PC-9 (cell line): ENCODE results near the gene FOXG1. TPM values are rescaled to one million over a fixed set of nuclear protein-coding genes. Genes with fewer than 3 reads are reported as not detected.
A peak's percentile ranks its signal among the peaks of the same experiment; 100 is the strongest.

Experiments used
- BruUV-seq: library from RNA; stranded (reverse); fragments of 400-500 nt; replicated peaks from 2 replicates; lab custom pipeline; 2021; lab: Mats Ljungman, UMichigan
- CTCF ChIA-PET: fragments of 300-600 bp; sonication (Branson Sonifier 250); formaldehyde crosslinking; loops from one replicate; lab custom pipeline; 2022; ENCODE audit warnings: antibody characterized with exemption; lab: Charles Lee
- POLR2A ChIA-PET: fragments of 300-600 bp; sonication (Branson Sonifier 250); formaldehyde crosslinking; loops from one replicate; lab custom pipeline; 2022; ENCODE audit warnings: antibody characterized with exemption; ENCODE audit not compliant: unreplicated experiment; lab: Charles Lee
- DNase-seq, 2 experiments: peaks; one replicate each; pipeline versions ENCODE4 v3.0.0 to v3.0.0-alpha.2; 2015 to 2022; ENCODE audit warnings: mixed read lengths in 1 of 2
- H2AFZ ChIP-seq: fragments of 200-600 bp; sonication (generic); 2 replicates; pipeline ENCODE4 v1.8.1; 2017; ENCODE audit warnings: antibody characterized with exemption
- H3F3A ChIP-seq: fragments of 200-600 bp; sonication (generic); 2 replicates; pipeline ENCODE4 v1.8.1; 2017; ENCODE audit warnings: antibody characterized with exemption, mild to moderate bottlenecking, low read depth; ENCODE audit not compliant: insufficient read depth
- H3K27ac ChIP-seq: fragments of 200-600 bp; sonication (generic); 2 replicates; pipeline ENCODE4 v1.6.1; 2016; ENCODE audit warnings: mixed run types
- H3K27me3 ChIP-seq: fragments of 200-600 bp; sonication (generic); 2 replicates; pipeline ENCODE4 v1.6.1; 2016; ENCODE audit warnings: low read depth, mixed run types; ENCODE audit not compliant: insufficient read depth
- H3K36me3 ChIP-seq: fragments of 200-600 bp; sonication (generic); 2 replicates; pipeline ENCODE4 v1.6.1; 2016; ENCODE audit warnings: low read depth, mixed run types
- H3K4me1 ChIP-seq: fragments of 200-600 bp; sonication (generic); replicated peaks from 2 replicates; pipeline ENCODE4 v1.6.1; 2016; ENCODE audit warnings: mixed run types; ENCODE audit not compliant: insufficient read depth
- H3K4me2 ChIP-seq: fragments of 200-600 bp; sonication (generic); 2 replicates; pipeline ENCODE4 v1.6.1; 2017; ENCODE audit warnings: mixed run types
- H3K4me3 ChIP-seq: fragments of 200-600 bp; sonication (generic); 2 replicates; pipeline ENCODE4 v1.6.1; 2016; ENCODE audit warnings: mixed run types
- H3K79me2 ChIP-seq: fragments of 200-600 bp; sonication (generic); 2 replicates; pipeline ENCODE4 v1.6.1; 2017; ENCODE audit warnings: low read depth, mixed run types
- H3K9me2 ChIP-seq: fragments of 200-600 bp; sonication (generic); 2 replicates; pipeline ENCODE4 v1.8.1; 2017; ENCODE audit warnings: mild to moderate bottlenecking; ENCODE audit not compliant: insufficient read depth
- H3K9me3 ChIP-seq: fragments of 200-600 bp; sonication (generic); 2 replicates; pipeline ENCODE4 v1.8.1; 2016; ENCODE audit warnings: low read depth; ENCODE audit not compliant: insufficient read depth
- H4K20me1 ChIP-seq: fragments of 200-600 bp; sonication (generic); 2 replicates; pipeline ENCODE4 v1.8.1; 2017; ENCODE audit not compliant: insufficient read depth
- CTCF ChIP-seq: fragments of 200-600 bp; sonication (generic); conservative IDR thresholded peaks from 2 replicates; pipeline ENCODE4 v1.6.1; 2017; ENCODE audit warnings: mixed run types, antibody characterized with exemption, mild to moderate bottlenecking, moderate library complexity
- EZH2 ChIP-seq: fragments of 200-600 bp; sonication (generic); IDR thresholded peaks from 2 replicates; pipeline ENCODE4 v1.8.0; 2017; ENCODE audit warnings: antibody characterized with exemption, low read depth
- intact Hi-C: fragments of 100-400 bp; cut with micrococcal nuclease; formaldehyde crosslinking; loops from one replicate; pipeline ENCODE4 v1.10.0; 2022; ENCODE audit not compliant: unreplicated experiment
- total RNA-seq: library from RNA; stranded (reverse); gene quantifications from 2 replicates; pipeline ENCODE4 v1.2.3, GENCODE V29; 2021

Gene FOXG1
- total RNA-seq, 1 experiment from 2014 or later, result not detected

DNA sequence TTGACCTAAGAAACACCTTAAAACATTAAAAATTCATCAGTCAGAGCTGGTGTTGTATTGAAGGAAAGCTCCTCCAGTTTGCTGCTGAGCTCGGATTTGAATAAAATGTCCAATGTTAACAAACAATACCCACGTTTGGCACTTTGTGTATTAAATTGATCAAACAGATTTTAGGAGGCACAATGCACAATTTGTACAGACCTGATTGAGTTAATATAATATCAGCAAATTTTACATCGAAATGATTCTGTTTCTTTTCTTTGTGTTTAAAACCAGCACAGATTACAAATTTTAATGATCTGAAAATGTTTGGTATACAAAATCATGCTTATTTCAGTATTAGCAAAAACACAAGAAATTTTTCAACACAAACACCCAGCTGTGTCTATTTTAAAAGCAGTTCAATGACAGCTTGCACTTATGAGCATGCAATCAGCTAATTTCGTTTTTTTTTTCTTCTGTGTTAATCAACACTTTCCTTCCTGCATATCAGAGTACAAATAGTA lies 2.8 kb upstream of the FOXG1 start:
- H3K27me3 ChIP-seq, result no peaks in the 10 kb centered on the region
- no TSS peak for BruUV-seq
- no peaks in the 10 kb centered on the region for H4K20me1 ChIP-seq

GRCh38 chr14:28764257-28765160 lies 2.1 kb upstream of the FOXG1 start:
- Histone ChIP-seq H3K4me1 (no peaks in the 10 kb centered on the region), H3K27ac (no peak overlapping the region), H3K79me2 (no peaks in the 10 kb centered on the region), H3K27me3 (no peaks in the 10 kb centered on the region), H4K20me1 (no peaks in the 10 kb centered on the region), H3K4me3 (no peak overlapping the region), H3K36me3 (no peaks in the 10 kb centered on the region), H3K9me2 (no peaks in the 10 kb centered on the region), H3F3A (no peaks in the 10 kb centered on the region), H3K9me3 (no peaks in the 10 kb centered on the region), H3K4me2 (peak overlapping the region; percentile 23; the same call in 1 of the 2 replicates), H2AFZ (no peak overlapping the region)
- BruUV-seq, result no TSS peak
- CTCF ChIA-PET, result no interaction called here
- POLR2A ChIA-PET, result no interaction called here
- intact Hi-C loops, result no loop called here
- TF ChIP-seq EZH2 (no peak), CTCF (no peak)
- no peak for DNase-seq

More for the DNA sequence above, 2.8 kb upstream of the FOXG1 start:
- DNase-seq, result no peak
- CTCF ChIA-PET, result no interaction called here
- Histone ChIP-seq H3K9me3 (no peaks in the 10 kb centered on the region), H3K4me1 (no peaks in the 10 kb centered on the region), H3K79me2 (no peaks in the 10 kb centered on the region), H3K36me3 (no peaks in the 10 kb centered on the region), H3K9me2 (no peaks in the 10 kb centered on the region), H3K27ac (no peak overlapping the region), H2AFZ (no peak overlapping the region), H3K4me2 (peak overlapping the region; percentile 23), H3K4me3 (no peak overlapping the region), H3F3A (no peaks in the 10 kb centered on the region)
- TF ChIP-seq EZH2, result no peak
- TF ChIP-seq CTCF, result no peak
- POLR2A ChIA-PET, result no interaction called here
- intact Hi-C loops, result no loop called here

GRCh38 chr14:28765169-28765830 lies 1.3 kb upstream of the FOXG1 start:
- Histone ChIP-seq H3K27ac (no peak overlapping the region), H3K4me3 (no peak overlapping the region), H3K36me3 (no peaks in the 10 kb centered on the region), H4K20me1 (no peaks in the 10 kb centered on the region), H3K27me3 (no peaks in the 10 kb centered on the region), H3K9me3 (no peaks in the 10 kb centered on the region), H3K79me2 (no peaks in the 10 kb centered on the region), H2AFZ (no peak overlapping the region), H3K9me2 (no peaks in the 10 kb centered on the region), H3K4me1 (no peaks in the 10 kb centered on the region), H3F3A (no peaks in the 10 kb centered on the region), H3K4me2 (no peak overlapping the region)
- ChIA-PET POLR2A (no interaction called here), CTCF (no interaction called here)
- TF ChIP-seq CTCF (no peak), EZH2 (no peak)
- no TSS peak for BruUV-seq
- intact Hi-C loops, result no loop called here
- no peak for DNase-seq
